GM18858 (cell line): ENCODE results near the gene WDR76.
"Not testable (repeated sequence)": the region's sequence is repeated elsewhere in the genome, so short reads cannot be mapped to it uniquely, and the experiment has no call there.

Experiments
- ATAC-seq: cut with Tn5 transposase; IDR thresholded peaks from one replicate; pipeline ENCODE4 v1.9.1; 2021; ENCODE audit not compliant: unreplicated experiment

Gene WDR76

GRCh38 chr15:43826508-43827341 is at the start of gene WDR76:
WDR76 (plus strand) TSS chr15:43827002; CDS start chr15:43827033, 31 bp downstream.
- ATAC-seq: peak; percentile 35

- ATAC-seq: peak; percentile 33
Measured at GRCh38 chr15:43777267-43777914, 49.4 kb upstream of the WDR76 start.

DNA sequence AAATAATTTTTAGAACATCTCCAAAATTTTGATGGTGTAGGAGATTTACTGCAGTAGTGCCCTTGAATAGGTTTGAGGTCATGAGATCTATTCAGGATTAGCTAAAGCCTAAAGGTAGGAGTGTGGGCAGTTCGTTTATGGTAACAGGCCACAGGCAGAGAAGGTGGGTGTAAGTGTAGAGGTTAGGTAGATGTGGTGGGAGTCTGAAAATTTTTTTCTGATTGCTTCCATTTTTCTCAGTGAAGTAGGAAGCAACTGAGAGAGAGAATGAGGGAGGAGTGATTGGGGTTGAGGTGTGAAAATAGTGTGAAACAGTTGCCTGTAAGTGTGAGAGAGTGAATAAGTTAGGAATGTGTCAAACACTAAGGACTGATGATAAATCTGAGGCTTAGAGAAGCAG is 47.8 kb upstream of the WDR76 start:
- ATAC-seq: no peak

- no peak for ATAC-seq
Measured at GRCh38 chr15:43789409-43789808, 37.4 kb upstream of the WDR76 start.

GRCh38 chr15:43791993-43792760 is 34.6 kb upstream of the WDR76 start, which contains the start of gene SERF2:
SERF2 (plus strand) TSS chr15:43792320; CDS start chr15:43792377, 57 bp downstream.
- ATAC-seq: peak; percentile 79

DNA sequence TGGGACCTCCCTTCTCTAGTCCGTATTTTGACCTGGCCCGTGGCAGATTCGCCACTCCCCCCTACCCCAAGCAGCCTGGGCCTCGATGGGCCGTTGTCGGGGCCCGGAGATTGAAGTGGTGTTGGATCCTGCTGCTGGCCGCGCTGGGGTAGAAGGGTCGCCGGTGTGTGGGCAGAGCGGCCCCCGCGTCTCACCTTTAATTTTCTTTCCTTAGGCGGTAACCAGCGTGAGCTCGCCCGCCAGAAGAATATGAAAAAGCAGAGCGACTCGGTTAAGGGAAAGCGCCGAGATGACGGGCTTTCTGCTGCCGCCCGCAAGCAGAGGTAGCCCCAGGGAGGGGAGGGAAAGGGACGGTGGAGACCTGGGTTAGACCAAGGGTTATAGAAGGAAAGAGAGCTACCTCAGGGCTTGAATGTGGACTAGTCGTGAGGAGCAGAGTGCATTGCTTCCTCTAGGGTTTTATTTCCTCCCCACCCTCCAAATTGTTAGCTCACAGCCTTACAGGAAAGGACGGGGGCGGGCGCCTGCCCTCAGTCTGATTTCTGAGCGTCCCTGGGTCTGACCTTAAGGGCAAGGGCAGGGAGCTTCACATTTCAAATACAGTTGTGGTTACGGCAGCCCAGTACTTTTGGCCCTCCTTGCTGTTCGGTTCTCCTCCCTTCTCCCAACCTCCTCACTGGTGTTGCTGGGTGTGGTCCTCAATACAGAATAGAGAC is 33.9 kb upstream of the WDR76 start:
- no peak for ATAC-seq

DNA sequence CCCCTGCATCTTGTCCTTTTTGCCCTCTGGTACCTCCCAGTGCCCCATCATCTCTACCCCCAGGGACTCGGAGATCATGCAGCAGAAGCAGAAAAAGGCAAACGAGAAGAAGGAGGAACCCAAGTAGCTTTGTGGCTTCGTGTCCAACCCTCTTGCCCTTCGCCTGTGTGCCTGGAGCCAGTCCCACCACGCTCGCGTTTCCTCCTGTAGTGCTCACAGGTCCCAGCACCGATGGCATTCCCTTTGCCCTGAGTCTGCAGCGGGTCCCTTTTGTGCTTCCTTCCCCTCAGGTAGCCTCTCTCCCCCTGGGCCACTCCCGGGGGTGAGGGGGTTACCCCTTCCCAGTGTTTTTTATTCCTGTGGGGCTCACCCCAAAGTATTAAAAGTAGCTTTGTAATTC is 33.2 kb upstream of the WDR76 start:
- no peak for ATAC-seq

- ATAC-seq: no peak
Measured at GRCh38 chr15:43794269-43795037, 32.3 kb upstream of the WDR76 start.

DNA sequence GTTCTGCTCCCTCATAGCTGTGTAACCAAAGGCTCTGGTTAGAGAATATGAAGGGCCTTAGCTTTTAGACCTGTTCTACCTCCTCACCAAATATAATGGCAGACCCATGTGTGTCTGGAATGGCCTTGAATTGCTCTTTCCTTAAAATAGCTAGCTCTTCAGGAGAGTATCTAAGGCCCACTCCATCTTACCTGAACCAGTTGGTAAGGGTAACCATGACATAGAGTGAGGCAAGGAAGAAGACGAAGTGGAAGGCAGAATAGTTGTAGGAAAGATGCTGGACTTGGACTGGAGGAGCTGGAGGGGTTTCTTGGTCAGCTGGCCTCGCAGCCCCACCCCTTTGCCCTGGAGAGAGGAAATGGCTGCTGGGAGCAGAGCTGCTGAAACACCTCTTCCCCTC is 31.6 kb upstream of the WDR76 start:
- no peak for ATAC-seq

GRCh38 chr15:43795997-43796396 is 30.8 kb upstream of the WDR76 start:
- ATAC-seq: no peak

GRCh38 chr15:43796566-43796965 is 30.2 kb upstream of the WDR76 start:
- ATAC-seq: no peak

DNA sequence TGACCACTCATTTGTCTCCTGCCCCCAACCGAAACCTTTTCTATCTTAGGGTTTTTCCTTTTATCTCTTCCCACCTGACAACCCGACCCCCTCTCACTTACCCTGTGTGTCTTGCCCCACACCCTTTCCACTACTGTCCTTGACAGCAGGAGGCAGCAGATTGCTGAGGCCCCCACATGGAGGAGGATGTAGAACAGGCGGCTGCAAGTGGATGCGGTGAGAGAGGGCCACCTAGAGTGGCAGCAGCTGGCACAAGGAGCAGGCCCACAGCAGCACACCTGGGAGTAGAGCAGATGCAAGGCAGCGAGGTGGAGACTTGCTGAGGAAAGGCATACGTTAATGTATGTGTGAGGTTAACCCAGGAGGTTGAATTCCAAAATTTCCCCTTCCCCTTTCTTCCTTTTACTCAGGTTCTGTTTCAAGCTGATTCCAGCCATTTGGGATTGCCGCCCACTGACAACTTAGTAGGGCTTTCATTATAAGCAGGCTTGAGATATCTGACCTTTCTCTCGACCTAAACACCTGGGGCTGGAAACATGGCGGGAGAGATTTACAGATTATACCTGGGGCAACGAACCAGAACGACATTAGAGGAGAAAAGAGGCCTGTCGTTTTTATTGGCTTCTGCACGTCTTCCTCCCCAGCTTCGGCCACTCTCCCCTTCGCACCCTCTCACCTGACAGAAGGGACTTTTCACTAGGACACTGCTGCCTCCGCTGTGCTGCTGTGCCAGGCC is 27.4 kb upstream of the WDR76 start:
- no peak for ATAC-seq

GRCh38 chr15:43799945-43800285 is 26.9 kb upstream of the WDR76 start, which contains the start of gene SERINC4:
SERINC4 (minus strand) TSS chr15:43800220; CDS start chr15:43799986, 234 bp downstream.
- no peak for ATAC-seq

DNA sequence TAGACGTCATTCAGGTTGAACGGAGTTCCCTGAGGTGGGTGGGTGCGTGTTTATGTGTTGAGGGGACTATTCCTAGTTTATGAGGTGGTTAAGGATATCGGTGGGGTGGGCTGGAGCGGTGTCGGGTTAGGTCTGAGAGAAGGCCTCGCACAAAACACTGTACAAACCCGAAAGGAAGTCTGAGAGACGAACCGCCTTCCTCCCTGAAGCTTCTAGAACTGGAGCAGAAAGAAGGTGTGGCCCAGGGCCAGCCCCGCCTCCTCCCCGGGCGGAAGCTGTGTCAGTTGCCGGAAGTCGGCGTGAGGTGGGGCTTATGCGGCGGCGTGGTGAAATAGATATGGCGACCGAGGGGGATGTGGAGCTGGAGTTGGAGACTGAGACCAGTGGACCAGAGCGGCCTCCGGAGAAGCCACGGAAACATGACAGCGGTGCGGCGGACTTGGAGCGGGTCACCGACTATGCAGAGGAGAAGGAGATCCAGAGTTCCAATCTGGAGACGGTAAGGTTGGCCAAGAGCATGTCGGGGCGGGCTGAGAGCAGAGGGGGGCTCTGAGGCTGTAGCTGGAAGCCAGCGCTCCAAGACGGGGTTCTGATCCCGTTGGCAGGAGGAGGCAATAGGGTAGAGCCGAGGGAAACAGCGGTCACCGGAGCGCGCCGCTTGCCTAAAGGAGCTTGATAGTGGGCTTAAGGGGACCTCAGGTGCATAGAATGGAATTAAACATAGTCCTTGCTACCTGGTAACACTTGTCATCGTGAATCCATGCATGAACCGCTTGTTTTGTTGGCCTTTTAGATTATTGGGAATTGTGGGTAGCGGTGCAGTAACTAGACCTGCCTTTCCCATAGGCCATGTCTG is 26.3 kb upstream of the WDR76 start, which contains the start of gene HYPK:
HYPK (plus strand) TSS at position 314 of the 856 bp plus-strand sequence; CDS start at position 338, 24 bp downstream.
- ATAC-seq: peak; percentile 71

DNA sequence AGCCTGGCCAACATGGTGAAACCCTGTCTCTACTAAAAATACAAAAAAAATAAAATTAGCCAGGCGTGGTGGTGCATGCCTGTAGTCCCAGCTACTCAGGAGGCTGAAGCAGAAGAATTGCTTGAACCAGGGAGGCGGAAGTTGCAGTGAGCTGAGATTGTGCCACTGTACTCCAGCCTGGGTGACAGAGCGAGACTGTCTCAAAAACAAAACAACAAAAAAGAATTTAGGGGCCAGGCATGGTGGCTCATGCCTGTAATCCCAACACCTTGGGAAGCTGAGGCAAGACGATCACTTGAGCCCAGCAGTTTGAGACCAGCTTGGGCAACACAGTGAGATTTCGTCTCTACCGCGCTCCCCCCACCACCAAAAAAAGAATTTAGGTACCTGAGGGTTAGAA is 24.1 kb upstream of the WDR76 start:
- ATAC-seq: not testable (repeated sequence)

GRCh38 chr15:43808435-43808950 is 18.3 kb upstream of the WDR76 start:
- ATAC-seq: no peak

- ATAC-seq: peak; percentile 56
Measured at GRCh38 chr15:43808960-43809678, 17.7 kb upstream of the WDR76 start.
